Hepatocyte (in vitro differentiated cells): ENCODE results near the gene GPR84. TPM values are rescaled to one million over a fixed set of nuclear protein-coding genes. Genes with fewer than 3 reads are reported as not detected.

Source experiments
- DNase-seq: peaks from one replicate; pipeline ENCODE4 v3.0.0-alpha.2; 2016; ENCODE audit warnings: low spot score
- H2AFZ ChIP-seq: fragments of 200-600 bp; sonication (generic); 2 replicates; pipeline ENCODE4 v1.6.0; 2016; ENCODE audit warnings: antibody characterized with exemption, mild to moderate bottlenecking
- H3K27ac ChIP-seq: fragments of 200-600 bp; sonication (generic); 2 replicates; pipeline ENCODE4 v1.5.1; 2016; ENCODE audit warnings: mild to moderate bottlenecking
- H3K27me3 ChIP-seq: fragments of 200-600 bp; sonication (generic); 2 replicates; pipeline ENCODE4 v1.6.1; 2016
- H3K36me3 ChIP-seq: fragments of 200-600 bp; sonication (generic); replicated peaks from 2 replicates; pipeline ENCODE4 v1.5.1; 2016; ENCODE audit warnings: low read depth; ENCODE audit not compliant: insufficient read depth
- H3K4me1 ChIP-seq: fragments of 200-600 bp; sonication (generic); 2 replicates; pipeline ENCODE4 v1.5.1; 2016; ENCODE audit warnings: mild to moderate bottlenecking, moderate library complexity; ENCODE audit not compliant: insufficient read depth
- H3K4me2 ChIP-seq: fragments of 200-600 bp; sonication (generic); 2 replicates; pipeline ENCODE4 v1.6.0; 2016
- H3K4me3 ChIP-seq: fragments of 200-600 bp; sonication (generic); 2 replicates; pipeline ENCODE4 v1.5.1; 2016; ENCODE audit warnings: mild to moderate bottlenecking
- H3K79me2 ChIP-seq: fragments of 200-600 bp; sonication (generic); 2 replicates; pipeline ENCODE4 v1.6.0; 2017; ENCODE audit warnings: mild to moderate bottlenecking
- H3K9me2 ChIP-seq: fragments of 200-600 bp; sonication (generic); replicated peaks from 2 replicates; pipeline ENCODE4 v1.6.0; 2017; ENCODE audit warnings: mild to moderate bottlenecking; ENCODE audit not compliant: insufficient read depth
- H3K9me3 ChIP-seq: fragments of 200-600 bp; sonication (generic); 2 replicates; pipeline ENCODE4 v1.5.1; 2016; ENCODE audit warnings: low read depth, mild to moderate bottlenecking
- H4K20me1 ChIP-seq: fragments of 200-600 bp; sonication (generic); 2 replicates; pipeline ENCODE4 v1.6.0; 2016; ENCODE audit warnings: mild to moderate bottlenecking; ENCODE audit not compliant: insufficient read depth, poor library complexity, severe bottlenecking
- EZH2 ChIP-seq: fragments of 200-600 bp; sonication (generic); IDR thresholded peaks from 2 replicates; pipeline ENCODE4 v1.6.1; 2016; ENCODE audit warnings: antibody characterized with exemption, mild to moderate bottlenecking, borderline replicate concordance
- EZH2phosphoT487 ChIP-seq: fragments of 200-600 bp; sonication (generic); IDR thresholded peaks from one replicate; pipeline ENCODE4 v1.6.1; 2018; ENCODE audit warnings: antibody characterized with exemption, mild to moderate bottlenecking, low read depth, moderate library complexity; ENCODE audit not compliant: unreplicated experiment, severe bottlenecking
- WGBS: methylation state at CpG from one replicate; pipeline ENCODE4 v1.1.6; 2016; ENCODE audit warnings: low lambda C conversion rate; ENCODE audit errors: missing lambda C conversion rate; 5-methylcytosine and 5-hydroxymethylcytosine counted together
- polyA plus RNA-seq: library from polyadenylated mRNA; unstranded; fragments of >200 nt; fragmentation: Nextera tagmentation; extraction: Ambion mirVana; gene quantifications from 2 replicates; pipeline ENCODE4 v1.2.1, GENCODE V29; 2016
- total RNA-seq: library from RNA; depleted of rRNA; stranded (reverse); fragments of >200 nt; gene quantifications from 2 replicates; pipeline ENCODE4 v1.2.3, GENCODE V29; 2014
- TF ChIP-seq, protein P1 (sequence below): fragments of 200-600 bp; sonication (generic); IDR thresholded peaks from 2 replicates; pipeline ENCODE4 v1.5.1; 2016; ENCODE audit warnings: antibody characterized with exemption, mild to moderate bottlenecking; ENCODE audit not compliant: poor library complexity

The GPR84 gene
- total and polyA plus RNA-seq, 2 experiments from 2014 or later: 0.07 TPM; not detected in 1

DNA sequence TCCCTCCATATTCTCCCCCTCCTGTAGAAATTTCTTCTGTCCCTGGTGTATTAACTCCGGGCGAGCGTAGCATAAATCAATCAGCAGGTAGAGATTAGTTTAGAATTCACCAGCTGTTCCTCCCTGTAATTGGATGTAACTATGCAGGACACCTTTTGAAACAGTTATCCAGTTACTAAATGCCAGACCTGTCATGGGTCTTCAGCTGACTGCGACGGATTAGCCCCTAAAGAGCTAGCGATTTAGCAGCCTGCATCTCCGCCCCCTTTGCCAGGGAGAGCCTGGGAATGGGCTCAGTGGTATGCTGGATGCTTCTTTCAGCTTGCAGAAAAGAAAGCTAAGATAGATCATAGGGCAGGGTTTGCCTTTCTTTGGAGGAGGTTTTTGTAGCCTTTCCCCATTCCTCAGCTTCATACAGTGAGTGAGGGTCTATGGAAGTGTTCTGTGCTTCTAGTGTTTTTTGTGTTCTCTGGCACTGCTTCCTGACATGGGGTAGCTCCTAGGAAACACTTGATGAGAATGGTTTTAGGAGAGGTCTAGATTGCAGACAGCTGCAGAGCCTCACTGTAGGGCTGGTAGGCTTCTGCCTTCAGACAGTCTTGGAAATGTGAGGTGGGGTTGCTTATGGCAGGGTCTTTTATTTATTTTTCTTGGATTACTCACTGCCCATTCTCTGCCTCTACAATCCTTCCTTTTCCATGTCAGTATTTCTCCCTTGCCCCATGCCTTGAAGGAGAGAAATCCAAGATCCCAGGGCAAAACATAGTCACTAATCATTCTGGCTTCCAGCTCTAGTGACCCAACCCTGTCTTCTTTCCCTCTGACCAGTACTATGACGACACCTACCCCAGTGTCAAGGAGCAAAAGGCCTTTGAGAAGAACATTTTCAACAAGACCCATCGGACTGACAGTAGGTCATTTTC lies 22.6 kb downstream of the GPR84 start:
- Histone ChIP-seq H2AFZ (no peak overlapping the region), H3K4me2 (no peak overlapping the region), H3K27me3 (no peaks in the 10 kb centered on the region), H4K20me1 (peaks cover 26% of the 10 kb centered on the region), H3K4me1 (peaks cover 35% of the 10 kb centered on the region), H3K27ac (peak overlapping the region; percentile 55), H3K9me3 (no peaks in the 10 kb centered on the region), H3K9me2 (no peaks in the 10 kb centered on the region), H3K4me3 (no peak overlapping the region), H3K36me3 (peaks cover 4% of the 10 kb centered on the region), H3K79me2 (peaks cover 36% of the 10 kb centered on the region)
- 47% methylated on average over 9 of the region's 9 CpGs for WGBS
- DNase-seq: no peak
- TF ChIP-seq, protein P1, sequence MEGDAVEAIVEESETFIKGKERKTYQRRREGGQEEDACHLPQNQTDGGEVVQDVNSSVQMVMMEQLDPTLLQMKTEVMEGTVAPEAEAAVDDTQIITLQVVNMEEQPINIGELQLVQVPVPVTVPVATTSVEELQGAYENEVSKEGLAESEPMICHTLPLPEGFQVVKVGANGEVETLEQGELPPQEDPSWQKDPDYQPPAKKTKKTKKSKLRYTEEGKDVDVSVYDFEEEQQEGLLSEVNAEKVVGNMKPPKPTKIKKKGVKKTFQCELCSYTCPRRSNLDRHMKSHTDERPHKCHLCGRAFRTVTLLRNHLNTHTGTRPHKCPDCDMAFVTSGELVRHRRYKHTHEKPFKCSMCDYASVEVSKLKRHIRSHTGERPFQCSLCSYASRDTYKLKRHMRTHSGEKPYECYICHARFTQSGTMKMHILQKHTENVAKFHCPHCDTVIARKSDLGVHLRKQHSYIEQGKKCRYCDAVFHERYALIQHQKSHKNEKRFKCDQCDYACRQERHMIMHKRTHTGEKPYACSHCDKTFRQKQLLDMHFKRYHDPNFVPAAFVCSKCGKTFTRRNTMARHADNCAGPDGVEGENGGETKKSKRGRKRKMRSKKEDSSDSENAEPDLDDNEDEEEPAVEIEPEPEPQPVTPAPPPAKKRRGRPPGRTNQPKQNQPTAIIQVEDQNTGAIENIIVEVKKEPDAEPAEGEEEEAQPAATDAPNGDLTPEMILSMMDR: no peak
- TF ChIP-seq EZH2phosphoT487 (no peak), EZH2 (no peak)

DNA sequence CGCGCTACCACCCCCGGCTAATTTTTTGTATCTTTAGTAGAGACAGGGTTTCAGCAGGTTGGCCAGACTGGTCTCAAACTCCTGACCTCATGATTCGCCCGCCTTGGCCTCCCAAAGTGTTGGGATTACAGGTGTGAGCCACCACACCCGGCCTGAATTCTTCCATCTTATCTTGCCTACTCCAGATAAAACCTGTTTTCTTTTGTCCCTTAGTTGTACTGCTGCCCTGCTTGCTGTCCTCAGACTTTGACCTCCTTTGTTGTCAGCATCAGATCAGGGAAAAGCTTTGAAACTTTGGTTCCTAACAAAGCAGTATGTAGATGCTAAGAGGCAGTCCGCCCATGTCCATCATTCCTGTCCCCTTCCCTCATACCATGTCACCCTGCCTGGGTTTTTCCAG lies 23.4 kb downstream of the GPR84 start:
- TF ChIP-seq, protein P1: no peak
- TF ChIP-seq EZH2 (no peak), EZH2phosphoT487 (no peak)
- H3K79me2 ChIP-seq: peaks cover 40% of the 10 kb centered on the region
- H2AFZ ChIP-seq: no peak overlapping the region
- H4K20me1 ChIP-seq: peaks cover 26% of the 10 kb centered on the region
- no peaks in the 10 kb centered on the region for H3K9me2 ChIP-seq
- H3K36me3 ChIP-seq: peaks cover 4% of the 10 kb centered on the region
- peaks cover 36% of the 10 kb centered on the region for H3K4me1 ChIP-seq
- 71% methylated on average over 7 of the region's 7 CpGs for WGBS
- H3K4me3 ChIP-seq: no peak overlapping the region
- H3K4me2 ChIP-seq: no peak overlapping the region
- peak overlapping the region; percentile 55 for H3K27ac ChIP-seq
- DNase-seq: no peak
- no peaks in the 10 kb centered on the region for H3K27me3 ChIP-seq
- no peaks in the 10 kb centered on the region for H3K9me3 ChIP-seq

DNA sequence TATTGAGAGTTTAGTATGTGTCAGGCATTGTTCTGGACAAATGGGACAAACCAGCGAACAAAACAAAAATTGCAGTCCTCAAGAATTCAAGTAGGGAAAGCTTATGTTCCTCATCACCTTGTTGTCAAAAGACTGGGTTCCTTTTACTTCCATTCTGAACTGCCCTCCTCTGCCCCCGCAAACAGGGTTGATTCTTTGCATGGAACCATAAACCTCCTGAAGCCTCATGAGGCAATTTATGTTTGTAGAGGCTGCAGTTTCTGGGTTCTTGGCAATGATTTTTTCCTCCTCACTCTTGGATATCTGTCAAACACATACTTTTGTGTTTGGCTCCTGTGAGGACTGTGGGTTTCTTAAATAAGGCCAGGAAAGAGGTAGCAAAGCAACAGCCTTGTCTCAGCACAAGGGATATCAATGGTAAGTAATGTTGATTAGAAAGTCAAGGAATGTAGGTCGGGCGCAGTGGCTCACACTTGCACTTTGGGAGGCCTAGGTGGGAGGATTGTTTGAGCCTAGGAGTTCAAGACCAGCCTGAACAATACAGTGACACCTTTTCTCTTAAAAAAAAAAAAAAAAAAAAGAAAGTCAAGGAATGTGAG lies 25.5 kb downstream of the GPR84 start:
- Histone ChIP-seq H4K20me1 (peaks cover 27% of the 10 kb centered on the region), H3K4me3 (no peak overlapping the region), H3K36me3 (peaks cover 4% of the 10 kb centered on the region), H3K9me2 (no peaks in the 10 kb centered on the region), H3K4me2 (no peak overlapping the region), H3K27ac (peak overlapping the region; percentile 0), H3K9me3 (no peaks in the 10 kb centered on the region), H3K79me2 (peaks cover 60% of the 10 kb centered on the region), H3K4me1 (peaks cover 36% of the 10 kb centered on the region), H2AFZ (no peak overlapping the region), H3K27me3 (no peaks in the 10 kb centered on the region)
- TF ChIP-seq, protein P1: no peak
- TF ChIP-seq EZH2 (no peak), EZH2phosphoT487 (no peak)
- WGBS: 86% methylated on average over 4 of the region's 4 CpGs
- DNase-seq: no peak
